ENCODE measurements around the gene SLC50A1.

Gene SLC50A1

DNA sequence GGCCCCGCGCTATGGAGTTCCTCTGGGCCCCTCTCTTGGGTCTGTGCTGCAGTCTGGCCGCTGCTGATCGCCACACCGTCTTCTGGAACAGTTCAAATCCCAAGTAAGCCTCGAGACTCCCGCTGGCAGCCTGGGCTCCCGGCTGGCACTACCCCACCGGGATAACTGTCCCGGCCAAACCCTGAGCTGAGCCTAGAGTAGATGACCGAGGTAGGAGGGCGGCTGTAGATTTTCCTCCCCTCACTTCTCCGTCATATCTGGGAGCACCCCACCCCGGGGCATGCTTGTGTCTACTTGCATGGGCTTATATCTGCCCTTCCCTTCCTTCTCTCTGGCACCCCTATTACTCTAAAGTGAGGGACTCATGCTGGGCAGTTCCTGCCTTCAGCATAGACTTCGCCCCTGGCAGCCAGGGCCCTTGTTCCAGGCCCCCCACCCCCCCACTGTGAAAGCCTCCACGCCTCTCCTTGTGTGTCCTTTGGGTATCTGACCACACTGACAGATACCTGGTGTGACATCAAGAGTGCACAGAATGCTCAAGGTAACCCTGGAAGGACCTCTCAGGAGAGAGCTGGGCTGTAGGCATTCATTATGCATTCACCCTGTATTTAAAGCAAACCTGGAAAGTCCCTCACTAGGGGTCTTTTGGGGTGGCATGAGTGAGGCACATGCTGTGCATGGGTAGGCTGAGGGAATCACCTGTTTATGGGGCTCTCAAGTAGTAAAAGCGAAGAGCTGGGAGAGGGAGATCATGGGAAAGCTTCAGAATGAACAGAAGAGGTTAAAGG, 7.5 kb upstream of the SLC50A1 start:
- H3K9ac ChIP-seq (ENCODE audit: low read depth, low read length): no peak overlapping the region
- H3K27me3 ChIP-seq (ENCODE audit: control insufficient read depth, insufficient read depth, low read length): peaks cover 59% of the 10 kb centered on the region
- H3K27ac ChIP-seq (ENCODE audit: low read depth, low read length): no peak overlapping the region
- peaks cover 6% of the 10 kb centered on the region; the same call in 1 of the 2 replicates for H3K36me3 ChIP-seq (ENCODE audit: control insufficient read depth, insufficient read depth, low read length)
- H3K9me3 ChIP-seq (ENCODE audit: control insufficient read depth, insufficient read depth, low read length): no peaks in the 10 kb centered on the region
- peak overlapping the region; percentile 69 for H3K4me3 ChIP-seq (ENCODE audit: low read depth, low read length)
- H3K4me1 ChIP-seq (ENCODE audit: control insufficient read depth, insufficient read depth, low read length): peaks cover 57% of the 10 kb centered on the region

DNA sequence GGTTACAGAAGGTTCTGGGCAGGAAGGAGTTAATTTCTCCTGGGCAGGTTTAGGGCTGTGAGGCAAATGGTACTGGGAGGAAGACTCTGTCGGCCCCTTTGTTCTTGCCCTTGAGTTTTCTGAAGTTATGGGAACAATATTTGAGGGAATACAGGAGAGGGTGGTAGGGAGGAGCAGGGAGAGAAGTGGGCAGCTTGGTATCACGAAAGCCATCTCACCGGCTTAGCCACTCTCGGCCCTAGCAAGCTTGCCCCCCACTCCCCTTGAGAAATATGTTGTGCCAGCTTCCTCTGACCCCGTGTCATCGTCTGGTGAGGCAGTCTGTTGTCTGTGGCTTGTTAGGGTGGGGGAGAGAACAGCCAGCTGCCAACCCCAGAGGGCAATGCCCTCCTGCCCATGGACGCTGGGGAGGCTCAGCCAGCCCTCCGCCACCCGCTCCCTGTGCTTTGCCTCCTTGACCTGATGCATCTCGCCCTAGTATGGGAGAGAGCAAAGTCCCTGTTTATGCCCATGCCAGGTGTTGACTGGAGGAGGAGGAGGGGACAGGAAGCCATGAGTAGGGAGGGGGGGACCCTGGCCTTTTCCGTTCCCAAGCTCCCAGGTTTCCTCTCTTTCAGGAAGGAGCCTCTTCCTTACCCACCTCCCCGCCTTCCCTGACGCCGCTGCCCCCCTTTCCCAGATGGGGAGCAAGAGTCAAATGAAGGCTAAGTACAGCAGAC, 6.7 kb upstream of the SLC50A1 start:
- Histone ChIP-seq H3K27ac (ENCODE audit: low read depth, low read length) (peak overlapping the region; percentile 79), H3K27me3 (ENCODE audit: control insufficient read depth, insufficient read depth, low read length) (peaks cover 55% of the 10 kb centered on the region), H3K4me3 (ENCODE audit: low read depth, low read length) (peak overlapping the region; percentile 69), H3K9ac (ENCODE audit: low read depth, low read length) (no peak overlapping the region), H3K4me1 (ENCODE audit: control insufficient read depth, insufficient read depth, low read length) (peaks cover 57% of the 10 kb centered on the region), H3K9me3 (ENCODE audit: control insufficient read depth, insufficient read depth, low read length) (no peaks in the 10 kb centered on the region), H3K36me3 (ENCODE audit: control insufficient read depth, insufficient read depth, low read length) (peaks cover 12% of the 10 kb centered on the region; the same call in 1 of the 2 replicates)

- H3K4me3 ChIP-seq (ENCODE audit: low read depth, low read length): peak overlapping the region; percentile 69
- H3K27me3 ChIP-seq (ENCODE audit: control insufficient read depth, insufficient read depth, low read length): peaks cover 40% of the 10 kb centered on the region
- peaks cover 14% of the 10 kb centered on the region; the same call in 1 of the 2 replicates for H3K36me3 ChIP-seq (ENCODE audit: control insufficient read depth, insufficient read depth, low read length)
- peaks cover 45% of the 10 kb centered on the region for H3K4me1 ChIP-seq (ENCODE audit: control insufficient read depth, insufficient read depth, low read length)
- no peaks in the 10 kb centered on the region for H3K9me3 ChIP-seq (ENCODE audit: control insufficient read depth, insufficient read depth, low read length)
- peak overlapping the region; percentile 17; the same call in 1 of the 2 replicates for H3K9ac ChIP-seq (ENCODE audit: low read depth, low read length)
- peak overlapping the region; percentile 79 for H3K27ac ChIP-seq (ENCODE audit: low read depth, low read length)
These were observed 5.2 kb upstream of the SLC50A1 start for GRCh38 chr1:155130272-155131006.

DNA sequence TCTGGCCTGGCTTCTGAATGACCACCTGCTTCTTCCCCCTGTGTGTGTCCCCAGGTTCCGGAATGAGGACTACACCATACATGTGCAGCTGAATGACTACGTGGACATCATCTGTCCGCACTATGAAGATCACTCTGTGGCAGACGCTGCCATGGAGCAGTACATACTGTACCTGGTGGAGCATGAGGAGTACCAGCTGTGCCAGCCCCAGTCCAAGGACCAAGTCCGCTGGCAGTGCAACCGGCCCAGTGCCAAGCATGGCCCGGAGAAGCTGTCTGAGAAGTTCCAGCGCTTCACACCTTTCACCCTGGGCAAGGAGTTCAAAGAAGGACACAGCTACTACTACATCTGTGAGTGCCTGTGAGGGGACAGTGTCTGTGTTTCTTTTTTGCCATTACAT, 4.4 kb upstream of the SLC50A1 start:
- Histone ChIP-seq H3K27me3 (ENCODE audit: control insufficient read depth, insufficient read depth, low read length) (peaks cover 32% of the 10 kb centered on the region), H3K4me3 (ENCODE audit: low read depth, low read length) (no peak overlapping the region), H3K4me1 (ENCODE audit: control insufficient read depth, insufficient read depth, low read length) (peaks cover 36% of the 10 kb centered on the region), H3K36me3 (ENCODE audit: control insufficient read depth, insufficient read depth, low read length) (peaks cover 14% of the 10 kb centered on the region; the same call in 1 of the 2 replicates), H3K9ac (ENCODE audit: low read depth, low read length) (no peak overlapping the region), H3K27ac (ENCODE audit: low read depth, low read length) (no peak overlapping the region), H3K9me3 (ENCODE audit: control insufficient read depth, insufficient read depth, low read length) (no peaks in the 10 kb centered on the region)

GRCh38 chr1:155131856-155132255, 3.8 kb upstream of the SLC50A1 start:
- peaks cover 26% of the 10 kb centered on the region for H3K27me3 ChIP-seq (ENCODE audit: control insufficient read depth, insufficient read depth, low read length)
- H3K4me3 ChIP-seq (ENCODE audit: low read depth, low read length): no peak overlapping the region
- peaks cover 35% of the 10 kb centered on the region for H3K4me1 ChIP-seq (ENCODE audit: control insufficient read depth, insufficient read depth, low read length)
- peaks cover 14% of the 10 kb centered on the region; the same call in 1 of the 2 replicates for H3K36me3 ChIP-seq (ENCODE audit: control insufficient read depth, insufficient read depth, low read length)
- H3K9ac ChIP-seq (ENCODE audit: low read depth, low read length): no peak overlapping the region
- no peak overlapping the region for H3K27ac ChIP-seq (ENCODE audit: low read depth, low read length)
- H3K9me3 ChIP-seq (ENCODE audit: control insufficient read depth, insufficient read depth, low read length): no peaks in the 10 kb centered on the region

DNA sequence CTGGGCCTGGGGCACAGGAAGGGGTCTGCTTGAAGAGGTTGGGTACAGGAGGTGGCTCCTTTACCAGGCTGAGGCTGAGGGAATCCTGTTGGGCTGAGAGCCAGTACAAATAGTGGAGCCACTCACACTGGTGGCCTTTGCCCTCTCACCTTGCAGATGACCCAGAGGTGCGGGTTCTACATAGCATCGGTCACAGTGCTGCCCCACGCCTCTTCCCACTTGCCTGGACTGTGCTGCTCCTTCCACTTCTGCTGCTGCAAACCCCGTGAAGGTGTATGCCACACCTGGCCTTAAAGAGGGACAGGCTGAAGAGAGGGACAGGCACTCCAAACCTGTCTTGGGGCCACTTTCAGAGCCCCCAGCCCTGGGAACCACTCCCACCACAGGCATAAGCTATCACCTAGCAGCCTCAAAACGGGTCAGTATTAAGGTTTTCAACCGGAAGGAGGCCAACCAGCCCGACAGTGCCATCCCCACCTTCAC, 1.8 kb upstream of the SLC50A1 start:
- Histone ChIP-seq H3K27ac (ENCODE audit: low read depth, low read length) (no peak overlapping the region), H3K4me1 (ENCODE audit: control insufficient read depth, insufficient read depth, low read length) (peaks cover 26% of the 10 kb centered on the region), H3K9ac (ENCODE audit: low read depth, low read length) (no peak overlapping the region), H3K9me3 (ENCODE audit: control insufficient read depth, insufficient read depth, low read length) (no peaks in the 10 kb centered on the region), H3K4me3 (ENCODE audit: low read depth, low read length) (no peak overlapping the region), H3K36me3 (ENCODE audit: control insufficient read depth, insufficient read depth, low read length) (peaks cover 24% of the 10 kb centered on the region), H3K27me3 (ENCODE audit: control insufficient read depth, insufficient read depth, low read length) (peaks cover 7% of the 10 kb centered on the region)

DNA sequence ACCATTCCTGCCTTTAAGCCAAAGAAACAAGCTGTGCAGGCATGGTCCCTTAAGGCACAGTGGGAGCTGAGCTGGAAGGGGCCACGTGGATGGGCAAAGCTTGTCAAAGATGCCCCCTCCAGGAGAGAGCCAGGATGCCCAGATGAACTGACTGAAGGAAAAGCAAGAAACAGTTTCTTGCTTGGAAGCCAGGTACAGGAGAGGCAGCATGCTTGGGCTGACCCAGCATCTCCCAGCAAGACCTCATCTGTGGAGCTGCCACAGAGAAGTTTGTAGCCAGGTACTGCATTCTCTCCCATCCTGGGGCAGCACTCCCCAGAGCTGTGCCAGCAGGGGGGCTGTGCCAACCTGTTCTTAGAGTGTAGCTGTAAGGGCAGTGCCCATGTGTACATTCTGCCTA, 1.3 kb upstream of the SLC50A1 start:
- Histone ChIP-seq H3K9ac (ENCODE audit: low read depth, low read length) (no peak overlapping the region), H3K4me1 (ENCODE audit: control insufficient read depth, insufficient read depth, low read length) (peaks cover 21% of the 10 kb centered on the region), H3K9me3 (ENCODE audit: control insufficient read depth, insufficient read depth, low read length) (no peaks in the 10 kb centered on the region), H3K27me3 (ENCODE audit: control insufficient read depth, insufficient read depth, low read length) (peaks cover 2% of the 10 kb centered on the region), H3K27ac (ENCODE audit: low read depth, low read length) (peak overlapping the region; percentile 98), H3K36me3 (ENCODE audit: control insufficient read depth, insufficient read depth, low read length) (peaks cover 26% of the 10 kb centered on the region), H3K4me3 (ENCODE audit: low read depth, low read length) (peak overlapping the region; percentile 73; the same call in 1 of the 2 replicates)

DNA sequence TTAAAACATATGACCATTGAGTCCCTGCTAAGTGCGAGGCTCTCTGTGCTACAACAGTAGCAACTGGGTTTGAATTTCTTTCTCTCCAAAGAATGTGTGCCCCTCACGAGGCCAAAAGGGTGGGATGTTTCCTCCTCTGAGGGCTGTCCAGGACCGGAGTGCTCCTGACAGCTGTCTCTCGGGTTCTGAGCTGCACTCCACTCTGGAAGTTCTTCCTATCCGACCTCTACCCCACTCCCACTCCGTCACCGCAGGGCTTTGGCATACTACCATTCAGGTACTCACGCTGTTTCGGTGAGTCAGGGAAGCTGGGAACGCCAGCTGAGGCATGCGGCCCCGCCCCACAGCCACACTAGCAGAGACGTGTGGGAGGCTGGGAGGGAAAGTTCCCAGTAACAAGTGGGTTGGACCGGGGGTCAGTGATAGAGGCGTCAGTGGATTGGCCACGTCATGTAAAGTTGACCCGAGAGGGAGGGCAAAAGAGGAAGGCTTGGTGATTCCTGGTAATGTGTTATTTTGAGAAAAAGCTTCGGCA, 705 bp upstream of the SLC50A1 start:
- Histone ChIP-seq H3K9me3 (ENCODE audit: control insufficient read depth, insufficient read depth, low read length) (no peaks in the 10 kb centered on the region), H3K4me1 (ENCODE audit: control insufficient read depth, insufficient read depth, low read length) (peaks cover 15% of the 10 kb centered on the region), H3K27ac (ENCODE audit: low read depth, low read length) (peak overlapping the region; percentile 98), H3K27me3 (ENCODE audit: control insufficient read depth, insufficient read depth, low read length) (no peaks in the 10 kb centered on the region; the same call in none of the 2 replicates), H3K9ac (ENCODE audit: low read depth, low read length) (peak overlapping the region; percentile 37), H3K36me3 (ENCODE audit: control insufficient read depth, insufficient read depth, low read length) (peaks cover 26% of the 10 kb centered on the region), H3K4me3 (ENCODE audit: low read depth, low read length) (peak overlapping the region; percentile 73)

DNA sequence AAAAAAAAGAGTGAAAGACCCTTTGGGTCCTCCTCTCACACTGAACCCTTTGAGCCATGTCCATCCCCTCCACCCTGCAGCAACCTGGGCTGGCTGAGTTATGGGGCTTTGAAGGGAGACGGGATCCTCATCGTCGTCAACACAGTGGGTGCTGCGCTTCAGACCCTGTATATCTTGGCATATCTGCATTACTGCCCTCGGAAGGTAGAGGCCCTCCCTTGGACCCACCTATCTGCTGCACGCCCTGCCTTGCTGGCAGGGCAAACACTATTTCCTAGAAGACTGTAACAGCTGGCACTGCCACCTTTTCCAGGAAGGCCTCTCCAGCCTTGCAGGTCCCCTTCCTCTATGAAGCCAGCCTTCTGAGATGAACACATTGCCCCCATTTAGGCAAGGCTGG, 1.1 kb downstream of the SLC50A1 start:
- Histone ChIP-seq H3K9me3 (ENCODE audit: control insufficient read depth, insufficient read depth, low read length) (no peaks in the 10 kb centered on the region), H3K27me3 (ENCODE audit: control insufficient read depth, insufficient read depth, low read length) (no peaks in the 10 kb centered on the region), H3K4me3 (ENCODE audit: low read depth, low read length) (peak overlapping the region; percentile 73), H3K9ac (ENCODE audit: low read depth, low read length) (no peak overlapping the region), H3K36me3 (ENCODE audit: control insufficient read depth, insufficient read depth, low read length) (peaks cover 22% of the 10 kb centered on the region), H3K4me1 (ENCODE audit: control insufficient read depth, insufficient read depth, low read length) (peaks cover 7% of the 10 kb centered on the region), H3K27ac (ENCODE audit: low read depth, low read length) (no peak overlapping the region)

GRCh38 chr1:155137154-155137949, 1.7 kb downstream of the SLC50A1 start:
- no peak overlapping the region for H3K9ac ChIP-seq (ENCODE audit: low read depth, low read length)
- H3K4me3 ChIP-seq (ENCODE audit: low read depth, low read length): peak overlapping the region; percentile 73
- no peaks in the 10 kb centered on the region for H3K9me3 ChIP-seq (ENCODE audit: control insufficient read depth, insufficient read depth, low read length)
- H3K36me3 ChIP-seq (ENCODE audit: control insufficient read depth, insufficient read depth, low read length): peaks cover 20% of the 10 kb centered on the region
- no peaks in the 10 kb centered on the region for H3K27me3 ChIP-seq (ENCODE audit: control insufficient read depth, insufficient read depth, low read length)
- H3K4me1 ChIP-seq (ENCODE audit: control insufficient read depth, insufficient read depth, low read length): peaks cover 7% of the 10 kb centered on the region
- H3K27ac ChIP-seq (ENCODE audit: low read depth, low read length): no peak overlapping the region
